GM18861 (cell line): ENCODE measurements around the gene RPRD2.

Experiments used
- ATAC-seq: cut with Tn5 transposase; IDR thresholded peaks from one replicate; pipeline ENCODE4 v1.9.1; 2021; ENCODE audit not compliant: unreplicated experiment

The RPRD2 gene

DNA sequence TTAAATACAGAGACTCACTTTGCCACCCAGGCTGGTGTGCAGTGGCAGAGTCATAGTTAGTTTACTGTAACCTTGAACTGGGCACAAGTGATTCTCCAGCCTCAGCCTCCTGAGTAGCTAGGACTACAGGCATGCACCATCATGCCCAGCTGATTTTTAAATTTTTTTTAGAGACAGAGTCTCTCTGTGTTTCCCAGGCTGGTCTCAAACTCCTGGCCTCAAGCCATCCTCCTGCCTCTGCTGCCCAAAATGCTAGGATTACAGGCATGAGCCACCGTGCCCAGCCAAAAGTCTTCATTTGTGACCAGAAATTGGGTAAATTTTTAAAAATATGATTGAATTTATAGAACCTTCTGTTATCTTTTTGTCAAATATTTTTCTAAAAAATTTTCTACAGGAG, 105.3 kb downstream of the RPRD2 start:
- no peak for ATAC-seq

DNA sequence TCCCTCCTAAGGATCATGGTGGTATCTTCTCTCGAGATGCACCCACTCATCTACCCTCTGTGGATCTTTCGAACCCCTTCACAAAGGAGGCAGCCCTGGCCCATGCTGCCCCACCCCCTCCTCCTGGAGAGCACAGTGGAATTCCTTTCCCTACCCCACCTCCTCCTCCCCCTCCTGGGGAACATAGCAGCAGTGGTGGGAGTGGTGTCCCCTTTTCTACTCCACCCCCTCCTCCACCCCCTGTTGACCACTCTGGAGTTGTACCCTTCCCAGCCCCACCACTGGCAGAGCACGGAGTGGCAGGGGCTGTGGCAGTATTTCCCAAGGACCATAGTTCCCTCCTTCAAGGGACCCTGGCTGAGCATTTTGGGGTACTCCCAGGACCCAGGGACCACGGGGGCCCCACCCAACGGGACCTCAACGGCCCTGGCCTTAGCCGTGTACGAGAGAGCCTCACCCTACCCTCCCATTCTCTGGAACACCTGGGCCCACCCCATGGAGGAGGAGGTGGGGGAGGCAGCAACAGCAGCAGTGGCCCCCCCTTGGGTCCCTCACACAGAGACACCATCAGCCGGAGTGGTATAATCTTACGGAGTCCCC, 108.8 kb downstream of the RPRD2 start:
- ATAC-seq = no peak

DNA sequence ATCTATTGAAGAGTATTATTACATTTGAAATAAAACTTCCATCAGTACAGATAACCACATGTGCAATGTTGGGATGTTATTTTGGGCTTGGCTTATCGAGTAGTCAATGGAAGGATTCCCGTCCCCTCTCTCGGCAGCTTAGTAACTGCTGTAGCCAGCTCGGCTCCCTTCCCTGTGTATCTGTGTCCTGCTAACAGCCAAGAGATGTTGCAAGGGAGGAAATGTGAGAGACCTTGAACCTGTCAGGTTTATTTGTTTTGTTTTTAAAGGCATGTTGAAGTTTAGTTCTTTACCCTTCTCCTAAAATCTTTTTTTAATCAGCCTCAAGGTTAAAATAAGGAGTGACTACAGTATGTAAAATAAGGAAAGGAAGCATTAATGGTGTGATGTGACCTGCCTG, 109.7 kb downstream of the RPRD2 start:
- no peak for ATAC-seq

DNA sequence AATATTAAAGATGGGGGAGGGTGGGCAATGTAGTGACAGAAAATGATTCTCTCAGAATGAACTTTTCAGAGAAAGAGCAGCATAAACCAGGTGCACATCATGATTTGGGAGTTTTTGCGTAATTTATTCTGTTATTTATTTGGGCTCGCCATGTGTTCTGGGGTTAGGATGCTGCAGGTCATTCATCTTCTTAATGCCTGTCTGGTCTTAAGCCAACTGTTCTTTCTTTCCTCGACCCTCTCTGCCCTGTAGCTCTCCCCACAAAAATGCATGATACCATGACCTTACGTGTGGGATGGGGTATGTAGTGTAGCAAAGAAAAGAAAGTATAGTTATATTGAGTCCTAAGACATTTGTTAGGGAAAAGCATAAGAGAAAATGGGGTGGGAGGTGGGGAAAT, 110.9 kb downstream of the RPRD2 start:
- no peak for ATAC-seq

- no peak for ATAC-seq
Observed at GRCh38 chr1:150476754-150477153, 112.8 kb downstream of the RPRD2 start.

DNA sequence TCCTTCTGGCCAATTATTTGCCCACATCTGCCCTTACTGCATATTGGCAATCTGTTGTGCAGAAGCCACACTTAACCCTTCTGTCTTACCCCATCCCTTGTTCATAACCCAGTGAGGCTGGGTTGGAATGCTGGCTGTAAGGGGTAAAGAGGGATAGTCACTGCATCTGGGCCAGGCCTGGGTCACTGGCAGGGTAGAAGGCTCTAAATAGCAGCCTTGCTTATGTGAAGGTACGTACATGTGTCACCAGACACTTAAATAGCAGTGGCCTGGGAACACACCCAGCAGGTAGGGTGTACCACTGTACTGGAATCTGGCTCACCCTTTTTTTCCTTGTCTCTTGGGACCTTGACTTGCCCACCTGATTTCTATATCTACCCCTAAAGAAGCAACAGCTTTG, 113.4 kb downstream of the RPRD2 start:
- no peak for ATAC-seq

DNA sequence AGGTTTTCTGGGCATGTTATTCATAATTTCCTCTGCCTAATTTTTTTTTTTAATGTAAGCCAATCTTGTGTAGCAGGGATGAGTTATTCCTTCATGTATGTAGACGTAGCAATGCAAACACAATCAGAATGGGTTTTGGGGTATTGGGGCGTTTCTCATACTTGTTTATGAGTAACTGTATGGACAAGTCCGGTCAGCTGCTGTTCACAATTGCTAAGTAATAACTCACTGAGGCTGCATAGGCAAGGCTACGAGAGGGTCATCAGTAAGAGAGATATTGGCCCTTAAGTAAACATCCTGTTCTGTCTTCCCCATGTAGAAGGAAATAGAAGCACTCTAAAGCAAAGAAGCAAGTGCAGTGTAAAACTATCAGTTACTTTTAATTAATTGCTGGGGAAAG, 113.8 kb downstream of the RPRD2 start:
- no peak for ATAC-seq

DNA sequence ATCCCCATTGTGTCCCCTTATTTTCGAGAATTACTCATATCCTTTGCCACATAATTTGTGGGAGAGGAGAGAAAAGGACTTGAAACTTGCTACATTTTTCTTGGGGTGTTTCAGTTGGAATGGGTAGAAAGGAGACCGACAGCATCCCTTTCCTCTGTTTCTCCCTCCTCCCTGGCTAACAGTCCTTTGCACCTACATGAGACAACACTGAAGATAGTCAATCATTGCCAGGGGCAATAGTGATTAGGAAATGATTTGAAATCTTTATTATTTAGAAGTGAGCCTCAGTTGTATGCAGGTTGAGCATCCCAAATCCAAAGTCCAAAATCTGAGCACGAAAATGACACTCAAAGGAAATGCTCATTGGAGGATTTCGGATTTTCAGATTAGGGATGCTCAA, 115.4 kb downstream of the RPRD2 start:
- ATAC-seq = no peak

GRCh38 chr1:150479927-150480352, 116.0 kb downstream of the RPRD2 start:
- ATAC-seq = no peak

- no peak for ATAC-seq
Observed at GRCh38 chr1:150484431-150484830, 120.5 kb downstream of the RPRD2 start.

GRCh38 chr1:150484861-150485260, 120.9 kb downstream of the RPRD2 start:
- no peak for ATAC-seq

DNA sequence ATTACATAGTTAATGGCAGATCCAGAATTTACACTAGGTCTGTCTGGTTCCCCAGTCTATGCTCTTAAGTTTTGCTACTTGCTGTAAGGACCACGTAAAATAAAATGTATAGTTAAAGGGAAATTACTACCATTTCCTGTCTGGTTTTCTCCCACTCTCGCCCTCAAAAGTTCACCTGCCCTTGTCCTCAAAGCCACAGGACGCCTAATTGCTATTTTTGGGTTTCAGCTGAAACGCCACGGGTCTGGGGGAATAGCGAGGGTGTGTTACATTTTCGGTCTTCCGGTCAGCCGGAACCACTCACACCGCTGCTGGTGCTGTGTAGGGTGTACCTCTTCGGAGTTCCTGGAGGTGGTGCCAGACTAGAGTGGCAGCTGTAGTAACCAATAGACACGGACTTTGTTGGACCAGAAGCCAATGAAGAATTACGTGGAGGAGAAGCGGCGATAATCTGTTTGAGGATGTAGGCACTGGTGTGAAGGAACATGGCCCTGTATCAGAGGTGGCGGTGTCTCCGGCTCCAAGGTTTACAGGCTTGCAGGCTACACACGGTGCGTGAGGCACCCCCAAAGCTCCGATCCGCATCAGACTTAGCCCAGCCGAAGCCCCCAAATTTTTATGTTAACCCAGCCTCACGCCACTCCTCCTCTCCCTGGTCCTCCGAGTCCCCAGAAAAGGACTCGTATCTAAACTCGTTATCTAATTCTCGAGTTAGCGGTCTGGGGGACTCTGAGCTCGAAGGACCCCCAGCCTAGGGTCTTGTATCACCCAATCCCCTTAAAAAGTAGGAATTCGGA, 123.2 kb downstream of the RPRD2 start, which contains the start of gene TARS2:
Gene TARS2 (plus strand): TSS at position 454 of the 797 bp plus-strand sequence. CDS start 32 bp downstream, at position 486.
- peak; percentile 98 for ATAC-seq

DNA sequence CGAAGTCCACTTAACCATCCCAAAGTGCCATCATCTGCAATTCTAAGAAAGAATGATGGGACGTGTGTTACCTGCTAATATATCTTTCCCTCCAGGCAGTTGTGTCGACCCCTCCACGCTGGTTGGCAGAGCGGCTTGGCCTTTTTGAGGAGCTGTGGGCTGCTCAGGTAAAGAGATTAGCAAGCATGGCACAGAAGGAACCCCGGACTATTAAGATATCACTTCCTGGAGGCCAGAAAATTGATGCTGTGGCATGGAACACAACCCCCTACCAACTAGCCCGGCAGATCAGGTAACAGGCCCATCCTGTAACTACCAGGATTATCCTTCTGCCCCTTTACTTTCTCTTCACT, 123.8 kb downstream of the RPRD2 start:
- no peak for ATAC-seq

DNA sequence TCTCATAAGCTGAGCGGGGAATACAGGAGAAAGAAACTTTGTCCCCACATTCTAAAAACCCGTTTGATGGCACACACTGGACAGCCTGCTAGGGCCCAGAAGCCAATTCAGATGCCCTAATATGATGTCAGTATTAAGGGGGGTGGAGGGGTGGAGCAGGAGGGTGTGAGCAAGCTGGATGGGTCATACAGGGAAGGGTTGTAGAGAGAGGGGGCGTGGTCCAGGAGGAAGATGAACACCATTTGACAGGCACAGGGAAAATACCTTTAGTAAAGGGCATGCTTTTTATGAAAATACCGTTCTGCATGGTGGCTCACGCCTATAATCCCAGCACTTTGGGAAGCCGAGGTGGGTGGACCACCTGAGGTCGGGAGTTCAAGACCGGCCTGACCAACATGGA, 129.2 kb downstream of the RPRD2 start:
- ATAC-seq = no peak

GRCh38 chr1:150498342-150498741, 134.4 kb downstream of the RPRD2 start:
- no peak for ATAC-seq

DNA sequence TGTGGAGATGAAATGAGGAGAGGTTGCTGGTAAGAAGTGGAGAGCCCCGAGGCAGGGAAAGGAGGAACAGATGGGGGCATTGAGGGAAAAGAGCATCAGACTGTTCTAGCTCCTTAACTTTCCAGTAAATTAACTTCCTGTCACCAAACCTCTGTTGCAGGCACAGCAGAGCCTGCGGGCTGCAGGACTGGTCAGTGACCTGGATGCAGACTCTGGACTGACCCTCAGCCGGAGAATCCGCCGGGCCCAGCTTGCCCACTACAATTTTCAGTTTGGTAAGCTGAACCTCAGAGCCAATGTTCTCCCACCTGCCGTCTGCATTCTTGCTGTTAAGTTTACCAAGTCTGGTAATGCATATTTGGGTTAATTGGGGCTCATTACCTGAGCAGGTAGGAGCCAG, 141.5 kb downstream of the RPRD2 start:
- ATAC-seq = no peak

- ATAC-seq = no peak
Observed at GRCh38 chr1:150507912-150508864, 144.2 kb downstream of the RPRD2 start, which contains the start of gene ECM1. ECM1 (plus strand) TSS chr1:150508109; CDS start chr1:150508210, 101 bp downstream.

GRCh38 chr1:150508982-150509381, 145.0 kb downstream of the RPRD2 start:
- no peak for ATAC-seq

GRCh38 chr1:150511551-150511950, 147.6 kb downstream of the RPRD2 start:
- no peak for ATAC-seq

GRCh38 chr1:150511985-150512660, 148.2 kb downstream of the RPRD2 start:
- no peak for ATAC-seq

- ATAC-seq = no peak
Observed at GRCh38 chr1:150512846-150513245, 148.9 kb downstream of the RPRD2 start.
